OCI-LY3 (cell line): ENCODE measurements around the gene SAMD4A.

Source experiments
- H2AFZ ChIP-seq: fragments of 200-600, 300-600 bp; shearing (Covaris generic); 2 replicates; pipeline ENCODE4 v1.6.0; 2014; ENCODE audit warnings: antibody characterized with exemption, low read depth, low read length
- H3K27ac ChIP-seq: fragments of 200-600, 300-600 bp; sonication (generic); 2 replicates; pipeline ENCODE4 v1.5.1; 2014; ENCODE audit warnings: mild to moderate bottlenecking, low read length, moderate library complexity, mixed read lengths
- H3K27me3 ChIP-seq: fragments of 200-600, 300-600 bp; sonication (generic); 2 replicates; pipeline ENCODE4 v1.6.1; 2014; ENCODE audit warnings: low read depth, low read length, mixed read lengths
- H3K36me3 ChIP-seq: fragments of 200-600, 300-600 bp; sonication (generic); replicated peaks from 2 replicates; pipeline ENCODE3; 2014; ENCODE audit warnings: low read depth, low read length, mixed read lengths
- H3K4me1 ChIP-seq: fragments of 300-600, 200-600 bp; sonication (generic); 2 replicates; pipeline ENCODE4 v1.6.1; 2014; ENCODE audit warnings: low read length, mixed read lengths
- H3K4me2 ChIP-seq: fragments of 200-600, 300-600 bp; sonication (generic); 2 replicates; pipeline ENCODE4 v1.6.1; 2014; ENCODE audit warnings: low read length, mixed read lengths
- H3K4me3 ChIP-seq: fragments of 300-600, 200-600 bp; sonication (generic); 2 replicates; pipeline ENCODE4 v1.5.1; 2014; ENCODE audit warnings: antibody characterized with exemption, mild to moderate bottlenecking, low read length, moderate library complexity
- H3K79me2 ChIP-seq: fragments of 300-600, 200-600 bp; shearing (Covaris generic); 2 replicates; pipeline ENCODE4 v1.6.1; 2014; ENCODE audit warnings: mild to moderate bottlenecking, low read length, mixed read lengths
- H3K9ac ChIP-seq: fragments of 300-600, 200-600 bp; shearing (Covaris generic); 2 replicates; pipeline ENCODE4 v1.6.0; 2014; ENCODE audit warnings: mild to moderate bottlenecking, low read length, moderate library complexity
- H3K9me3 ChIP-seq: fragments of 200-600, 300-600 bp; shearing (Covaris generic); 2 replicates; pipeline ENCODE4 v1.6.1; 2014; ENCODE audit warnings: low read length, mixed read lengths; ENCODE audit not compliant: insufficient read depth
- H4K20me1 ChIP-seq: fragments of 200-600, 300-600 bp; sonication (generic); 2 replicates; pipeline ENCODE4 v1.6.1; 2016; ENCODE audit warnings: low read length, mixed read lengths; ENCODE audit not compliant: insufficient read depth
- CTCF ChIP-seq: fragments of 200-600, 300-600 bp; sonication (generic); IDR thresholded peaks from 2 replicates; pipeline ENCODE4 v1.5.1; 2014; ENCODE audit warnings: antibody characterized with exemption, low read length, low read depth
- EZH2phosphoT487 ChIP-seq: fragments of 200-600 bp; shearing (Covaris generic); IDR thresholded peaks from 2 replicates; pipeline ENCODE4 v1.6.1; 2018; ENCODE audit warnings: antibody characterized with exemption, mixed run types, low read depth

SAMD4A gene

DNA sequence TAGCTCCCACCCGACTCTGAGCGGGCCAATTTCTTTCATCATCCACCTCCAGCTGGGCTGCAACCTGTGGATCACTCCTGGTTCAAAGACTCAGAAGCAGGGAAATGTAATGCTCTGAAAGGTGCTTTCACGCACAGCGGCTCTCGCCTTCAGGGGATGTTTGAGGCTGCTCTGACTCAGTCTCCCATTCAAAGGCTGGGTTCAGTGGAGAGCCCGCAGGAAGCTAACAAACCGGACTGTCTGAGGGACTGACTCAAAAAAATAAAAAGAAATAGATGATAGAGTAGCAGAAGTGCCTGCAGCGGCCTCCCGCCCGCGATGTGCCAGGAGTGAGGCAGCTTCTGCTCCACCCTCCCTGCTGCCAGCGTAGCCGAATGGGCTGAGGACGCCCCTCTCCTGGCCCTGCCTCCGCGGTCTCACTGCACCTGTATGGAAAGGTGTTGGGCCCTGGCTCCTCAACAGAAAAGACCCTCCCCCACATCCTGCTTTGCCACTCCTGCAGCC, 237.7 kb downstream of the SAMD4A start:
- H3K4me1 ChIP-seq: peaks cover 21% of the 10 kb centered on the region
- no peaks in the 10 kb centered on the region for H4K20me1 ChIP-seq
- no peak overlapping the region for H2AFZ ChIP-seq
- H3K36me3 ChIP-seq: no peaks in the 10 kb centered on the region
- H3K9me3 ChIP-seq: no peaks in the 10 kb centered on the region
- H3K79me2 ChIP-seq: no peaks in the 10 kb centered on the region
- H3K9ac ChIP-seq: no peak overlapping the region
- no peak overlapping the region for H3K4me2 ChIP-seq
- no peak overlapping the region for H3K27ac ChIP-seq
- no peak overlapping the region for H3K4me3 ChIP-seq
- peaks cover 54% of the 10 kb centered on the region for H3K27me3 ChIP-seq
- TF ChIP-seq CTCF (no peak), EZH2phosphoT487 (no peak)

DNA sequence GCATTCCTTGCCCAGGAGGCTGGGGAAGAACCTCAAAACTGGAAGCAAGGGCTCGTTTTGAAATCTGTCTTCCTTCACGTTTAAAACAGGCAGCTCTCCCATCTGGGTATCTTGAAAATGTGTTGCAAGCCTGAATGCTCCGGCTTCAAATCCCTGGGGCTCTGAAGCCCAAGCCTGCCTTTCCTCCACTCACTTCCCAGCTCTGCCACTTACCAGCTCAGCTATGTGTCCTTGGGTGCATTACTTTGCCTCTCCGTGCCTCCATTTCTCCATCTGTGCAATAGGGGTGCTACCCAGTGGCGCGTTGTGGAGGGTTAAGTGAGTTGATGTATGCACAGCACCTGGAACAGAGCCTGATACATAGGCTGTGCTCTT, 238.1 kb downstream of the SAMD4A start:
- Histone ChIP-seq H2AFZ (no peak overlapping the region), H3K36me3 (no peaks in the 10 kb centered on the region), H3K27ac (no peak overlapping the region), H3K27me3 (peaks cover 50% of the 10 kb centered on the region), H3K9me3 (no peaks in the 10 kb centered on the region), H3K9ac (no peak overlapping the region), H3K4me1 (peaks cover 25% of the 10 kb centered on the region), H3K79me2 (no peaks in the 10 kb centered on the region), H4K20me1 (no peaks in the 10 kb centered on the region), H3K4me3 (no peak overlapping the region), H3K4me2 (peak overlapping the region; percentile 78)
- TF ChIP-seq CTCF: no peak
- TF ChIP-seq EZH2phosphoT487: no peak

DNA sequence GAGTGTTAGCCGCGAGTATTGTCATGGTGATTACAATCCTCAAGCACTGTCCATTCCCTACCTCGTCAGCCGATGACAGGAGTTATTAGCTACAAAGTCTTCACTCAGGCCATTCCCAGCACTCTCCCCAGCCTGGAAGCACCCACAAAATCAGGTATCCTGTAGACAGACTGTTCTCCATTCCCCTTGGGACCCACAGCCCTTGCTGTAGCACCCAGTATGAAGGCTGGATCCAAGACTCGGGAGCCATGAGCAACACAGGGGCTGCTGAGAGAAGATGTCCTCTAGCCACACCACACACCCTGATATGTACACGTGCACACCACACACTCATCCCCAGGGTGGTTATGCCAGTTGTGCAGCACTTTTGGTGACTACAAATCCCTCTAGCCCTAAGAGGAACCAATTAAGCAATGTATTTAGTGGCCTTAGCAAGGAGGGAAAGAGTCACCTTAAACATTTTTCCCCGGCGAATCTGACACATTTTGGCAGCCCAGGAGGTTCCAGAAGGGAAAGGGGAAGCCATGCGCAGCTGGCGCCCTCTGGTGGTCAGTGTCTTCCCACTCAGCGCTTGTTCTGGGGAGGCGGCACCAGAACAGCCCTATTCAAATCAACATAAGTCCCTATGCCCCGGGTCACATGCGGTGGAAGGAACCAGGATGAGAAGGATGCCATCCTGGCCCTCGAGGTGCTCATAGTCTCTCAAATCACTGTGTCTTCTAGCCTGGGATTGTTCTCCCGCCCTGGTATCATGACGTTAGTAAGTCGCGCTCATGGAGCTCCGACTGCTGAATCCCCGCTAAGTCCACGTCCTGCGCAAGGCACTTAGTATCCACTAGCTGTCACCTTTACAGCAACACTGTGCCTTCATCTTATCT, 238.8 kb downstream of the SAMD4A start:
- peak overlapping the region; percentile 58; the same call in 1 of the 2 replicates for H2AFZ ChIP-seq

More for the DNA sequence above, 238.8 kb downstream of the SAMD4A start:
- H3K9me3 ChIP-seq: no peaks in the 10 kb centered on the region
- H4K20me1 ChIP-seq: no peaks in the 10 kb centered on the region
- H3K27ac ChIP-seq: no peak overlapping the region
- no peak for TF ChIP-seq EZH2phosphoT487
- TF ChIP-seq CTCF: peak; percentile 85
- H3K36me3 ChIP-seq: no peaks in the 10 kb centered on the region
- no peaks in the 10 kb centered on the region for H3K79me2 ChIP-seq
- peak overlapping the region; percentile 62 for H3K4me3 ChIP-seq
- peaks cover 47% of the 10 kb centered on the region for H3K27me3 ChIP-seq
- H3K9ac ChIP-seq: no peak overlapping the region
- H3K4me2 ChIP-seq: peak overlapping the region; percentile 78
- peaks cover 29% of the 10 kb centered on the region for H3K4me1 ChIP-seq
